ENCODE data around the gene CFAP61. TPM values are rescaled to one million over a fixed set of nuclear protein-coding genes. Genes with fewer than 3 reads are reported as not detected.

CFAP61 gene
- total RNA-seq, 6 donors from 2014 or later = 0.37 to 14.3 (median 6.1) TPM

DNA sequence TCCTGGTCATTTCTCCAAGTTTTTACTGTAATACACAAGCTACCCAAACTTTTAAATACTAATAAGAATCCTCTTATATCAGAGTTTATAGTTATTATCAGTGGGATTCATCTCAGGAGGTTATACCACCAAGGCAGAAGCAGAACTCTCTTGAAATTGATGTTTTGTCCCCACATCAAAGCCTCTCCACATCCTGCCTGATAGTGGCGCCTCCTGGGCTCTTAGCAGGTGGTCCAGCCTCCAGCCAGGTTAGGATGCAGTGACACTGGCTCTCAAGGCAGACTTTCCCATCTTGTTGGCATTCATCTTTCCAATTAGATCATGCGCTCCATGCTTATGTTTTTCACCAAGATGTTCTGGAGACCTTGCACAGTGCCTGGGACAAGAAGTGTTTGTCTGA, 233.7 kb downstream of the CFAP61 start:
- H3K4me3 ChIP-seq = no peak overlapping the region
- WGBS, 2 donors = 75 to 81% methylated on average over 2 of the region's 2 CpGs
- no peaks in the 10 kb centered on the region for H3K36me3 ChIP-seq
- ATAC-seq (ENCODE audit: low FRiP score in 2 of 2) = no peak
- no peaks in the 10 kb centered on the region for H3K4me1 ChIP-seq
- H3K27me3 ChIP-seq = no peaks in the 10 kb centered on the region
- no peak for DNase-seq
- TF ChIP-seq POLR2AphosphoS5 (IDR thresholded peaks at IDR 0.05) = no peak
- no peak for TF ChIP-seq EP300 (IDR thresholded peaks at IDR 0.05)
- TF ChIP-seq POLR2A (IDR thresholded peaks at IDR 0.05) = no peak
- TF ChIP-seq, protein P1, sequence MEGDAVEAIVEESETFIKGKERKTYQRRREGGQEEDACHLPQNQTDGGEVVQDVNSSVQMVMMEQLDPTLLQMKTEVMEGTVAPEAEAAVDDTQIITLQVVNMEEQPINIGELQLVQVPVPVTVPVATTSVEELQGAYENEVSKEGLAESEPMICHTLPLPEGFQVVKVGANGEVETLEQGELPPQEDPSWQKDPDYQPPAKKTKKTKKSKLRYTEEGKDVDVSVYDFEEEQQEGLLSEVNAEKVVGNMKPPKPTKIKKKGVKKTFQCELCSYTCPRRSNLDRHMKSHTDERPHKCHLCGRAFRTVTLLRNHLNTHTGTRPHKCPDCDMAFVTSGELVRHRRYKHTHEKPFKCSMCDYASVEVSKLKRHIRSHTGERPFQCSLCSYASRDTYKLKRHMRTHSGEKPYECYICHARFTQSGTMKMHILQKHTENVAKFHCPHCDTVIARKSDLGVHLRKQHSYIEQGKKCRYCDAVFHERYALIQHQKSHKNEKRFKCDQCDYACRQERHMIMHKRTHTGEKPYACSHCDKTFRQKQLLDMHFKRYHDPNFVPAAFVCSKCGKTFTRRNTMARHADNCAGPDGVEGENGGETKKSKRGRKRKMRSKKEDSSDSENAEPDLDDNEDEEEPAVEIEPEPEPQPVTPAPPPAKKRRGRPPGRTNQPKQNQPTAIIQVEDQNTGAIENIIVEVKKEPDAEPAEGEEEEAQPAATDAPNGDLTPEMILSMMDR (IDR thresholded peaks at IDR 0.05) = no peak
- H3K27ac ChIP-seq = no peak overlapping the region
- H3K9me3 ChIP-seq = no peaks in the 10 kb centered on the region

GRCh38 chr20:20289331-20289730, 237.0 kb downstream of the CFAP61 start:
- ATAC-seq (ENCODE audit: low FRiP score in 2 of 2) (no peak), DNase-seq (no peak)
- Histone ChIP-seq H3K4me3 (no peak overlapping the region), H3K27ac (no peak overlapping the region), H3K27me3 (no peaks in the 10 kb centered on the region), H3K9me3 (no peaks in the 10 kb centered on the region), H3K36me3 (no peaks in the 10 kb centered on the region), H3K4me1 (no peaks in the 10 kb centered on the region)
- TF ChIP-seq EP300 (IDR thresholded peaks at IDR 0.05) (no peak), POLR2A (IDR thresholded peaks at IDR 0.05) (no peak), POLR2AphosphoS5 (IDR thresholded peaks at IDR 0.05) (no peak)
- TF ChIP-seq, protein P1 (IDR thresholded peaks at IDR 0.05) = no peak
- 69 to 81% methylated on average over 3 of the region's 3 CpGs for WGBS, 2 donors

GRCh38 chr20:20292472-20292871, 240.1 kb downstream of the CFAP61 start:
- DNase-seq (no peak), ATAC-seq (ENCODE audit: low FRiP score in 2 of 2) (no peak)
- H3K4me1 ChIP-seq = no peaks in the 10 kb centered on the region
- H3K9me3 ChIP-seq = no peaks in the 10 kb centered on the region
- no peaks in the 10 kb centered on the region for H3K27me3 ChIP-seq
- 83 to 93% methylated on average over 4 of the region's 4 CpGs for WGBS, 2 donors
- TF ChIP-seq EP300 (IDR thresholded peaks at IDR 0.05) (no peak), POLR2AphosphoS5 (IDR thresholded peaks at IDR 0.05) (no peak), POLR2A (IDR thresholded peaks at IDR 0.05) (no peak)
- TF ChIP-seq, protein P1 (IDR thresholded peaks at IDR 0.05) = no peak
- H3K27ac ChIP-seq = no peak overlapping the region
- no peaks in the 10 kb centered on the region for H3K36me3 ChIP-seq
- H3K4me3 ChIP-seq = no peak overlapping the region

GRCh38 chr20:20293141-20293540, 240.8 kb downstream of the CFAP61 start:
- no peaks in the 10 kb centered on the region for H3K36me3 ChIP-seq
- TF ChIP-seq POLR2A (IDR thresholded peaks at IDR 0.05) (no peak), POLR2AphosphoS5 (IDR thresholded peaks at IDR 0.05) (no peak), EP300 (IDR thresholded peaks at IDR 0.05) (no peak)
- TF ChIP-seq, protein P1 (IDR thresholded peaks at IDR 0.05) = no peak
- H3K4me1 ChIP-seq = no peaks in the 10 kb centered on the region
- ATAC-seq (ENCODE audit: low FRiP score in 2 of 2) (no peak), DNase-seq (no peak)
- WGBS, 2 donors = 84 to 85% methylated on average over 4 of the region's 4 CpGs
- no peak overlapping the region for H3K4me3 ChIP-seq
- no peaks in the 10 kb centered on the region for H3K9me3 ChIP-seq
- H3K27ac ChIP-seq = no peak overlapping the region
- H3K27me3 ChIP-seq = no peaks in the 10 kb centered on the region

DNA sequence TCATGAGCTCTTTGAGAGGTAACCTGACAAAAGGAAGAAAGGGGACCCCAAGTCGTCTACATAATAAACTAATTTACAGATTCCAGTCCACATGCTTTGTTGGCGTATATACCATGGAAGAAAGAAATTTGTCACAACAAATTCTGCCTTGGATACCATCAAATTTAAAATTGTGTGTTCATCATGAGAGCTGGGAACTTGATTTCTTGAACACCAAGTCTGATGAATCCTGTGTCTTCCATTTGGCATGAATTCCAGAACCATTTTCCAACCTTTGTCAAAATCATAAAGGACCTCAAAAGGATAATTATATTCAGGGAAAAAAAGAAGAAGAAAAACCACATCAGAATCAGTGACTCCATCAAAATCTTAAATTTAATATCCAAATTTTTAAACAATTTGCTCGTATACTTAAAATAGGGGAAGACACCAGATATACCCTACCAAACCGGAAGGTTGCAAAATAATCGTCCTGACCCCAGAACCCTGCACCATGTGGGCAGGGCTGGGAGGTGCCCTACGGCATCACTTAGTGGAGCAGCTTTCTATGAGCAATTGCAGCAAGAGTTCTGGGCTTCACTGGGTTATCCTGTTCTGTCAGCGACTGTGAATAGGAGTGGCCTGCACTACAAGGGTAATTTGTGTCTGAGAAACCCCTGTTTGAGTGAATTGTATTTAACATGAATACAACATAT, 241.5 kb downstream of the CFAP61 start:
- WGBS, 2 donors = 79 to 82% methylated on average over 7 of the region's 7 CpGs
- Histone ChIP-seq H3K27ac (no peak overlapping the region), H3K4me1 (no peaks in the 10 kb centered on the region), H3K36me3 (no peaks in the 10 kb centered on the region), H3K27me3 (no peaks in the 10 kb centered on the region), H3K4me3 (no peak overlapping the region), H3K9me3 (no peaks in the 10 kb centered on the region)
- no peak for ATAC-seq (ENCODE audit: low FRiP score in 2 of 2)
- TF ChIP-seq POLR2A (IDR thresholded peaks at IDR 0.05) (no peak), EP300 (IDR thresholded peaks at IDR 0.05) (no peak), POLR2AphosphoS5 (IDR thresholded peaks at IDR 0.05) (no peak)
- TF ChIP-seq, protein P1 (IDR thresholded peaks at IDR 0.05) = no peak
- DNase-seq = no peak
